SKM-1 treated with dmso at 0.1 percent for 144 hours (cell line): Measurements from ENCODE around the gene LY6G5B.

Experiments
- DNase-seq: peaks from one replicate; lab custom pipeline; 2025; ENCODE audit not compliant: unreplicated experiment; lab: John Stamatoyannopoulos, UW

LY6G5B gene

DNA sequence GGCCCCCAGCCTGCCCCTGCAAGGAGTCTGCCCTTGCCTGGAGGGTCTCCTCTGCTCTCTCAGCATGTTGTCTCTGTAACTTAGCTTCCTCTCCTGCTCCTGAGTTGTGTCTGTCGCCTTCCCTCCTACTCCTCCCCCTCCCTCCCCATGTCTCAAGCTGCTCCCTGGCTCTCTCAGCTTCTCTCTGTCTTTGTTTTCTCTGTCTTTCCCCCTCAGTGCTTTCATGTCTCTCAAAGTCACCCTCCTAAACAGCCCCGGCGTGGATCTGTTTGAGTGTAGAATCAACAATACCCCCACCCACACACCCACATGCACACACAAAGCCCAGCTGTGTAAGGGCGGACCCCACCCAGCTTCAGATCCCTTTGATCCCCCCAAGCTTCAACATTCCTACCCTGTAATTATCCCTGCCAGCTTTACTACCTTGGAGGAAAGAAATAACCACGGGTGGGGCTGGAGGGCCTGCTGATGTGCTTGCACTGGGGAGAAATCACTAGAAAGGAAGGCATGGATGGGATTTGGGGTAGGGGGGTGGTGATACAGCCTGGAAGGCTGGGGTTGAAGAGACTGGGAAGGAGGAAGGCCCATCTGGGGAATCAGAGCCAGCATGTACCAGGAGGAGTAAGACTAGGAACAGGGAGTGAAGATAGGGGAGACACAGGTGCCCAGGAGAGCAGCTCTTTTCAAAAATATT lies 44.4 kb downstream of the LY6G5B start:
- DNase-seq = no peak

DNA sequence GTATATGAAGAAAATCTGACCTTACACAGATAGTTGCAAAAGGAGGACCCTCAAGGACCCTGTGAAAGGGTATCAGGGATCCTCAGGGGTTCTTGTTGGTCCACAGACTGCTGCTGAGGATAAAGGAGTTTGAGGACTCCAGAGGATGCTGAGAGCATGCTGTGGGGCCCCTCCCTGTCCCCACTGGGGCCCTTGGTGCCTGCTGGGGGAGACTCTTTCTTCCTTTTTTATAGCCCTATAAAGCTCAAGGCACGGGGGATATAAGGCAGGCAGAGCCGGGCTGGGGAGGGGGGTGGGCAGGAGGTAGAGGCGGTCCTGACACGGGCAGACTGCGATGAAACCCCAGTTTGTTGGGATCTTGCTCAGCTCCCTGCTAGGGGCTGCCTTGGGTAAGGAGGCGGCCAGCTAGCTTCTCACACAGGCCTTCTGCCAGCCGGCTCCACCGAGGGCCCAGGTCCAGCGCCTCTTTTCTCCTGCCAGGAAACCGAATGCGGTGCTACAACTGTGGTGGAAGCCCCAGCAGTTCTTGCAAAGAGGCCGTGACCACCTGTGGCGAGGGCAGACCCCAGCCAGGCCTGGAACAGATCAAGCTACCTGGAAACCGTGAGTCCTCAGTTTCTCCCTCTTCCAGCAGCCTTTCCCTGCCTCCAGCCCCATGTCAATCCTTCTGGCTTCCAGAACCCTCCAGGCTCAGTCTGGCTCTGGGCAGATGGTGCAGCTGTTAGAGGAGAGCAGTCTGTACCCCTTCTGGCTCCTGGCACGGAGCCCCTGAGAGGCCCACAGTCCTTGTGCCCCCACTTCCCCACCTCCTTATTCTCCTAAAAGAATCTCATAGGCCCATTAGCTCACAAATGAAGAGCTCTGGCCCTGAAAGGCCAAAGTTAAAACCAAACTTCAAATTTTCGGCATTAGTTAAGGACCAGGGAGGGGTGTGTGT lies 45.5 kb downstream of the LY6G5B start, which contains the start of gene LY6G6D:
TSS of gene LY6G6D (plus strand) at position 327 of the 937 bp plus-strand sequence. CDS start at position 335, 8 bp downstream.
- no peak for DNase-seq

DNA sequence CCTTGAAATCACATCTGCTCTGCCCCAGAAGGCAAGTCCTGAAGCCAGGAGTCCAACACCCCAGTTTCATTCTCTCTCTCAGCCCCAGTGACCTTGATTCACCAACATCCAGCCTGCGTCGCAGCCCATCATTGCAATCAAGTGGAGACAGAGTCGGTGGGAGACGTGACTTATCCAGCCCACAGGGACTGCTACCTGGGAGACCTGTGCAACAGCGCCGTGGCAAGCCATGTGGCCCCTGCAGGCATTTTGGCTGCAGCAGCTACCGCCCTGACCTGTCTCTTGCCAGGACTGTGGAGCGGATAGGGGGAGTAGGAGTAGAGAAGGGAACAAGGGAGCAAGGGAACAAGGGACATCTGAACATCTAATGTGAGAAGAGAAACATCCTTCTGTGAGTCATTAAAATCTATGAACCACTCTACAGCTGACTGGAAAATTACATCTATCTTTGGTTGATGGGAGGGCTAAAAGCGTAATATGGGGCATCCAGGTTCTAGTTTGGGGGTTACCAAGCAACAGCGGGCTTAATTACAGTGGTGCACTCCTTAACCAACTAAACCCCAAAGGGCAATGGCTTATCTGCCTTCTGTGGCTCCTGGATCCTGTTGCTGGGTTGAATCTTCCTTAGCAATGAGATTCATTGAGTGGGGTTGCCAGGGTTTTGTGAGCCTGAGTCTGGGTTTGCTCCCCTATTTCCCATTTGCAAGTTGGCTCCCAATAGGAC lies 47.9 kb downstream of the LY6G5B start:
- DNase-seq = no peak

DNA sequence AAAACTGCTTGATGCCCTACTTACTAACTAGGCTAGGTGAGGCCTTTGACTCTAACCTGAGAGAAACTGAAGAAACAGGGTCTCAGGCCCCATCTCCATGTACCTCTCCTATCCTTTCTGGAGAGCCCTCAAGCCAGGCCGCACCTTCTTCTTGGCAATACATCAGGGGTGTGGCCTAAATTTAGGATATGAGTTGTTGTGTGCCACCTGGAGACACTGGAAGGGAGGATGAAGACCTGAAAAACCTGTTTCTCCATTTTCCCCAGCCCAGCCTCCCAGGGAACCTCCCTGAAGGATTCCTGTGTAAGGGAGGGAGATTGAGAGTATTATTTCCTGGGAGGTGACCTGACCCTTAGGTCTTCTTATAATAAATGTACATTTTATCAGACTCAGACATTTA lies 48.5 kb downstream of the LY6G5B start:
- DNase-seq = no peak

DNA sequence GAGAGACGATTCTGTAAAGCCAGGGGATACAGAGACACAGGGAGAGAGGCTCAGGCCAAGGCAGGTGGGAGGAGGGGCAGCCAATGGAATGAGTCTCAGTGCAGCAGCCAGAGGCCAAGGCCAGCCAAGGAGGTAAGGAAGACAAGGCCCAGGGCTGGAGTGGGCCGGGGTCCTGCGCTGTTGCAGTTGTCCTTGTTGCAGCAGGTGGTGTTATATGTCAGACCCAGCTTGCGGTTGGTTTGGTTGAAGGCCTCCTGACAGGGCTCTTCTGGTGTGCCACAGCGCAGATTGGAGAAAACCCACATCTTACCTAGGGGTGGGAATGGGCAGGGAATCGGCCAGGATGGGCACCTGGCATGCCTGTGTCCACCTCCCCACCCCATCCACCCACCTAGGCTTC lies 49.2 kb downstream of the LY6G5B start:
- no peak for DNase-seq

DNA sequence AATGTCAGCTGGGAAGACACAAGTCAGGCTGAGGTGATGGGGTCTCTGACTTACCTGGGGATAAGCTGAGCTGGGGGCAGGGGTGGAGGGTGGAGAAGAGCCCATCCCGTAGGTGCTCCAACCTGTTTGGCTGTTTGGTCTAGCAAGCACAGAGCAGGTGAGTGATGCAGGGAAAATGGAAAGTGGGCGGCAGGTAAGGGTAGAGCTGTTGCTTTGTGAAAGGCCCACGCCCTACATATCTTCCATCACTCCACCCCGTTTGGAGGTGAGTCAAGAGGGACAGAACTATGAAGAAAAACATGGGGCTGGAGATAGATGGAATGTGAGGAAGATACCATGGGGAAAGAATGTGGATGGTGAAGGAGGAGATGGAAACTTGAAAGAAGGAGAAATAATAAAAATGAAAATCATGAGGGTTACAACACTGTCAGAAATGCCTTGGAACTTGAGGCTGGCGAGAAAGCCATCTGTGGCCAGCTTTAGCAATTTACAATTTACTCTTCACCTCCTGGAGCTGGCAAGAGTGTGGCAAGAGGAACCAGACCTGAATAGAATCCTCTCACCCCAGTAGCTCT lies 50.5 kb downstream of the LY6G5B start:
- DNase-seq = no peak

DNA sequence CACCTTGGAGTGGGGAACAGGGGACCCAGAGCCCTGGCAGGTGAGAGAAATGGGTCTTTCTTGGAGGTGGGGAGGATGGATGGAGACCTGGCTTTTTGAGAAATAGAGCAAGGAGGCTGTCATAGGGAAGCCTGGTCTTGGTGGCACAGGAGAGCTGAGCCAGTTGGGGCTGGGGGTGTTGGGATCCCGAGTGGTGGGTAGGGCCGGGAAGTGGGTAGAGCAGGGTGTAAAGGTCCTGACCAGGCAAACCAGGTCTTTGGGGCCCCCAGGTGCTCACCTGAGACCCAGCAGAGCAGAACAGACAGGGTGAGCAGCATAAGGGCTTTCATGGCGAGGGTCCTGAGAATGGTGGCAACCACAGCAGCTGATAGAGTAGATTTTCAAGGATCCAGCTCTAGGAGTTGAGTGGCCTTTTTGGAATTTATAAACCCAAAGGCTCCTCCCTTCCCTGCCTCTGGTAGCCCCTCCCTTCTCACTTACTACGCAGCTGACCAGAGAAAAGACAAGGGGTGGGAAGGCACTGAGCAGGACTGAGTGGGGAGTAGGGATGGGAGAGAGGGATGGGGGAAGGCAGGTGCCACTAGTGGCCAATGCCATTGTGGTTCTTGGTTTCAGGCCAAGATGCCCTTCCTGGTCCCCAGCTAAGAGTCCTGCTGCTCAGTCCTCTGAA lies 51.7 kb downstream of the LY6G5B start, which contains the start of gene LY6G6C:
TSS of gene LY6G6C (minus strand) at position 396 of the 670 bp plus-strand sequence. CDS start at position 329, 67 bp downstream.
- no peak for DNase-seq

DNA sequence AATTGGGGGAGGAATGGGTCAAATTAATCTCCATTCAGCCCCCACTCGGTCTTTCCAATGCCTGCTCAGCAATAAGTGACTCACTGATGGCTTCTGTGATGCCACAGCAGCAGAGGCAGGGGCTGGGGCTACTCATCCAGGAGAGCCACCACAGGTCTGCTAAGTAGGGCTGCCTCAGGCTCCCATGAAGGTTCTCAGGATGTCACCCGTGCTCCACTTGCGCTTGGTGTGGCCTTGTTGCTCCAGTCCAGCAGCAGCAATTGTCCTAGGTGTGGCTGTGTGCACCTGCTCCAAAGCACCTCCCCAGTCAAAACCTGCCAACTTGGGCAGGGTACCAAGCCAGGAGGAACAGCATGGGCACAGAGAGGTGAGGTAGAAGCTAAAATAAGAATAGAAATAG lies 52.4 kb downstream of the LY6G5B start:
- no peak for DNase-seq
